K562 (cell line): ENCODE measurements around the gene ELMO3. TPM values are rescaled to one million over a fixed set of nuclear protein-coding genes. Genes with fewer than 3 reads are reported as not detected.

Source experiments
- ZBTB40 ChIP-seq, 2 experiments: fragments of 450-650 bp in 1 of 2; sonication (generic) in 1 of 2; formaldehyde crosslinking in 1 of 2; IDR thresholded peaks; 2 replicates each; pipeline versions ENCODE4 v1.7.1 to v1.9.0; 2016 to 2022; ENCODE audit warnings: inconsistent platforms in 1 of 2, mild to moderate bottlenecking in 1 of 2, missing genetic modification reagents in 1 of 2
- ZNF277 ChIP-seq: fragments of 250-450 bp; sonication (Bioruptor Pico); IDR thresholded peaks from 2 replicates; pipeline ENCODE4 v1.8.0; 2022; ENCODE audit warnings: inconsistent platforms, mild to moderate bottlenecking, moderate library complexity, borderline replicate concordance
- ZNF280A ChIP-seq: fragments of 450-650 bp; IDR thresholded peaks from 2 replicates; pipeline ENCODE4 v1.6.1; 2018; ENCODE audit warnings: mild to moderate bottlenecking, low read depth; ENCODE audit not compliant: partially characterized antibody
- polyA plus RNA-seq, 8 experiments: library from polyadenylated mRNA; depleted of rRNA in 4 of 8; stranded (reverse) in 5 of 8; unstranded in 3 of 8; fragments of >200 nt; fragmentation: Nextera tagmentation in 2 of 8; fragmentation: Illumina TruSeq in 1 of 8; extraction: Ambion mirVana in 2 of 8; extraction: Trizol in 1 of 8; gene quantifications; 2 replicates each; pipeline versions ENCODE4 v1.2.1 to v1.2.3, GENCODE V29; 2011 to 2014; ENCODE audit warnings: inconsistent platforms in 1 of 8, missing spikeins in 1 of 8
- total RNA-seq, 7 experiments: library from RNA; depleted of rRNA in 6 of 7; stranded (reverse); fragments of >200 nt in 6 of 7; fragmentation: Illumina TruSeq in 2 of 7; extraction: Trizol in 2 of 7; gene quantifications; 2 replicates each; pipeline versions ENCODE4 v1.2.1 to v1.2.3, GENCODE V29; 2011 to 2021; ENCODE audit warnings: low replicate concordance in 1 of 7

ELMO3 gene
- total and polyA plus RNA-seq, 9 of the 15 experiments (the other 6 are each of a cell fraction or from before 2014, with no cell fraction given) = 0.04 to 5.1 (median 1.5) TPM

GRCh38 chr16:67248073-67248400 lies 49.1 kb downstream of the ELMO3 start (continued):
- 0 out of 2 replicates have a peak, but pooled peaks have one; percentile 6 for TF ChIP-seq ZBTB40 (IDR thresholded peaks at IDR 0.05)
- TF ChIP-seq ZBTB40 (CRISPR knock-in tag; IDR thresholded peaks at IDR 0.05) = no peak
- peak; percentile 12 for TF ChIP-seq ZNF280A
- TF ChIP-seq ZNF277 (CRISPR knock-in tag) = no peak
